Measurements from ENCODE around the gene FOLH1. TPM values are rescaled to one million over a fixed set of nuclear protein-coding genes. Genes with fewer than 3 reads are reported as not detected.

FOLH1 gene
- total RNA-seq (2022; extraction: Qiagen RNA extraction) = not detected in 5 replicates

DNA sequence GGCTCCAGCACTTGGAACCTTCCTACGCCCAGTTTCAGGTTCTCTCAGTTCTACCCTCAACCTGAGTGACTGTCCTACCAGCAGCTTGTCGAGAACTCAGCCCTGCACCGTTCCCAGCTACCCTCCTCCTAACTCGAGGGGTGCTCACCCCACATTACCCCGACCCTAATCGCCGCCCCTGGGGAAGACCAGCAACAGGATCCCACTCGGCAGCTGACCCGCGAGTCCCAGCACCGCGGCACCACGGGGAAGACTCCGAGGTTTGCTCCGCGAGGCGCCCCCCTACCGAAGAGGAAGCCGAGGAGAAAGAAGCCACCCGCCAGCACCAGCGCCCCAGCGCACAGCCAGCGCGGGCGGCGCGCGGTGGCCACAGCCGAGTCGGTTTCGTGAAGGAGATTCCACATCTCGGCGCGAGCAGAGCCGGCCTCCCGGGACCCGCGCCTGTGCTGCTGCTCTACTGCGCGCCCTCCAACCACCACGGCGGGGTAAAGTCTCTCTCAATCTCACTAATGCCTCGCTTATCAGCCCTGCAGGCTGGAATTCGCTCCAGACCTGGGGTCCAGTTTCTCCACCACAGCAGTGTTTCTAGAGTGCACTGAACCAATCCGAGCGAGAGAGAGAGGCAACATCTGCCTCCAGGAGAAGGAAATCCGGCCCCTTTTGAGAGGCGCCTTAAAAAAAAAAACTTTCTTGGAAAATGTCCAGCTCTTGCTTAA is at the start of gene FOLH1:
TSS of gene FOLH1 (minus strand) at position 597 of the 716 bp plus-strand sequence. CDS start at position 404, 193 bp downstream.

Other genes starting within 250 kb of the FOLH1 start
- not detected in 5 replicates for gene TRIM51G, start 224.7 kb downstream of the FOLH1 start, total RNA-seq (2022; extraction: Qiagen RNA extraction)
- gene TRIM49B, start 179.8 kb downstream of the FOLH1 start, total RNA-seq (2022; extraction: Qiagen RNA extraction) = not detected in 5 replicates
- gene TRIM64C, start 149.5 kb downstream of the FOLH1 start, total RNA-seq (2022; extraction: Qiagen RNA extraction) = not detected in 5 replicates